GM18526 (cell line): ENCODE data around the gene NDST4.

ENCODE experiments used
- POLR2A ChIP-seq: IDR thresholded peaks from 3 replicates; pipeline ENCODE4 v1.6.1; 2011; ENCODE audit not compliant: insufficient read length; ENCODE audit errors: extremely low read depth

The NDST4 gene

DNA sequence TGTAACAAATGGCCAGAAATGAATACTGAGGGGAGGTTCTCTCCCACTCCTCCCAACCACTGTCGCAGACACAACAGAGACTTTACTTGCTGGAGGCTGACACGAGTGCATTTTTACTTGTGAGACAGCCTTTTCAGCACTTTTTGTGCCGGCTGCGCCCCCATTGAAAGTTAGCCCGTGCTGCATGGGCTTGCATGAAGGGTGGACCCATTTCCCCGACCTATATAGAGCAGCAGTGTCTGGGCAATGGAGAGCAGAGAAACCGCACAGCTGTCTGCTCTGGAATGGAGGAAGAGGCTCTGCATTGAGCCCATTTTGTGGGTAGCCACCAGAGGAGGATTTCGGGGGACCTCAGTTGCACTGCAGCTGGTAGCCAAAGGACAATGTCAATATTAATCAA lies 306.1 kb downstream of the NDST4 start:
- TF ChIP-seq POLR2A: no peak

DNA sequence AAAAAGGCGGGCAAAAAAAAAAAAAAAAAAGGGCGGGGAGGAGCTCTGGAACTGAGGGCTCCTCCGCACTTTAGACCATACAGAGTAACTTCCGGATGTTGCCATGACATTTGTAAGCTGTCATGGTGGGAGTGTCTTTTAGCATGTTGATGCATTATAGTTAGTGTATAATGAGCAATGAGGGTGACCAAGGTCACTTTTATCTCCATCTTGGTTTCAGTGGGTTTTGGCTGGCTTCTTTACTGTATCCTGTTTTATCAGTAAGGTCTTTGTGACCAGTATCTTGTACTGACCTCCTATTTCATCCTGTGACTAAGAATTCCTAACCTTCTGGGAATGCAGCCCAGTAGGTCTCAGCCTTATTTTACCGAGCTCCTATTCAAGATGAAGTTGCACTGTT lies 321.4 kb downstream of the NDST4 start:
- TF ChIP-seq POLR2A: no peak

DNA sequence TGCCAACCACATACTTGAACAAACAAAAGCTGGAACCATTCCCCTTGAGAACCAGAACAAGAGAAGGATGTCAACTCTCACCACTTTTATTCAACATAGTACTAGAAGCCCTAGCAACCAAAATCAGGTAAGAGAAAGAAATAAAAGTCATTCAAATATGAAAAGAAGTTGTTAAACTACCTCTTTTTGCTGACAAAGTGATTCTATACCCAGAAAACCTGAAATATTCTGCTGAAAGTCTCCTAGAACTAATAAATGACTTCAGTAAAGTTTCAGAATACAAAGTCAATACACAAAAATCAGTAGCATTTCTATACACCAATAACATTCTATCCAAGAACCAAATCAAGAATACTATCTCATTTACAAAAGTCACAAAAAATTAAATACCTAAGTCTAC lies 327.9 kb downstream of the NDST4 start:
- TF ChIP-seq POLR2A: no peak

DNA sequence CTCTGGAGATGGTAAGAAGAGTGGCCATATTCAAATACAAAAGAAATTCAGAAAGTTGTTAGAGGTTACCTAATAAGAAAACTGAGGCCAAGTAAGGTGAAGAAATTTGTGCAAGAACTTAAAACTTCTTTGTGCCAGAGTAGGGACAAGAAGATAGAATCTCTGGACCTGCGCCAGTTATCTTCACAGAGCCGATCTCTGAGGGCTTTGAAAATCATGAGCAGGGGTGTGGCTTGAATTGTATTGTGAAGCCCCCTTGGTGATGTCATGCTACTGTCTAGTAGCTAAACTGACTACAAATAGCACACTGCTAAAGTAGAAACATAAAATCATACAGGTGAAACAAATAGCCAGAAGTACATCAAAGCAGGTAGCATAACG lies 330.2 kb downstream of the NDST4 start:
- no peak for TF ChIP-seq POLR2A

DNA sequence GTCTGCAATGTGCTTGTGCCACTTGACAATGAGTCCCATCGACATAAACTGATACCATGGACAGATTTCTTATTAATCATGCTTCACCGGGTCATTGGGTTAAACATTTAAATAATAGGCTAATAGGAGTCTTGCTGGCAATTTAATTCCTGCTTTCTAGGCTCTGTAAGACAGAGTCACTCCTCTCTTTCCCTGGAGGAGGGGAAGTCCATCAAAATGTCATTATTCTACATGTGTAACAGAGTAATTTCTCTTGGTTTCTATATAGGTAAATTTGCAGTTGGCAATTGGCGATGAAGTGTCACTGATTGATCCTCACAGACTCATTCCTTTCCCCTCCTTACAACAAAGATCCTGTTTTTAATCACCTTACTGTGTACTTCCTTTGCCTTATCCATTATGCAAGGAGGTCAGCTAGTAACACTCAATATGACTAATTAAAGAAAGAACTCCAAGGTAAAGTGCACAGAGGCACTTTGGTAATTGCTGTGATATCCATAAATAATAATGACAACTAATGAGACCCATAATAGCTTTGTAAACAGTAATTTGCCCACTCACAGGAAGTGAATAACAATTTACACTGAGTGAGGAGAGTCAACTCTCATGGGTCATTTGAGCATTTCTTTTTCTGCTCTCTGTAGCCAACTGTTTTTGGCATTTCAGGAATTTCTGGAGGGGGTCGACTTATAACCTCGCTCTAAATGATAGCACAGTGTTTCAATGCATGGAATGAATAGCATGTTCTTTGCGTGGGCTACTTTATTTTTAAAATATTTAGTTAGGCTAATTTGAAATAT lies 330.8 kb downstream of the NDST4 start:
- no peak for TF ChIP-seq POLR2A

DNA sequence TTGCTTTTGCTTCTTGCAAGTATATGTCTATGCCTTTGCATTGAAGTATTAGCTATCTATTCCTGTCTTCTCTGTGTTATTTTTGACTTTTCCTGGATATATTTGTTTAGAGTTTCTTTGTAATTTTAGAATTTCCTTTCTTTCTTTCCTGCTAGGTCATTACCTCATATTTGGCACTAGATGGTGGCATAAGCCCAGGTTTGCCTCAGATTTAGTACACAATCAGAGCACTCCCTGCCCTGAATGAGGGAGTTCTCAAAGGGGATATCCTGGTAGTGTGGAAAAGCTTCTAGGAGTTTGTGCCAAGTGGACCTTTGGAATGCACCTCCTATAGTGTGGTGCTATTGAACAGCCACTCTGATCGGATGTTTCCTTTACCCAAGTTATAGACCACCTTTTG lies 333.2 kb downstream of the NDST4 start:
- no peak for TF ChIP-seq POLR2A
